GM23338 (cell line): ENCODE measurements around the gene RAD54L2. TPM values are rescaled to one million over a fixed set of nuclear protein-coding genes. Genes with fewer than 3 reads are reported as not detected.

Experiments
- ATAC-seq: fragments of 200-7000 bp; cut with Tn5 transposase; 3 replicates; pipeline ENCODE4 v1.9.1; 2020
- DNase-seq: peaks from one replicate; pipeline ENCODE4 v3.0.0-alpha.2; 2015; ENCODE audit warnings: low spot score
- H2AFZ ChIP-seq: fragments of 200-600 bp; sonication (generic); 2 replicates; pipeline ENCODE4 v1.8.0; 2016; ENCODE audit warnings: antibody characterized with exemption, mild to moderate bottlenecking, moderate library complexity
- H3F3A ChIP-seq: fragments of 200-600 bp; sonication (generic); replicated peaks from 2 replicates; pipeline ENCODE4 v1.8.0; 2017; ENCODE audit warnings: antibody characterized with exemption, mixed run types, low read depth
- H3K27ac ChIP-seq: fragments of 200-600 bp; sonication (generic); 2 replicates; pipeline ENCODE4 v1.6.1; 2016; ENCODE audit warnings: low read depth
- H3K27me3 ChIP-seq: fragments of 200-600 bp; sonication (generic); 2 replicates; pipeline ENCODE4 v1.8.0; 2016; ENCODE audit warnings: mild to moderate bottlenecking, mixed run types, moderate library complexity; ENCODE audit not compliant: insufficient read depth
- H3K36me3 ChIP-seq: fragments of 200-600 bp; sonication (generic); 2 replicates; pipeline ENCODE4 v1.8.0; 2016; ENCODE audit warnings: mild to moderate bottlenecking; ENCODE audit not compliant: insufficient read depth
- H3K4me1 ChIP-seq: fragments of 200-600 bp; sonication (generic); 2 replicates; pipeline ENCODE4 v1.8.0; 2016; ENCODE audit warnings: mild to moderate bottlenecking, moderate library complexity; ENCODE audit not compliant: insufficient read depth
- H3K4me2 ChIP-seq: fragments of 200-600 bp; sonication (generic); 2 replicates; pipeline ENCODE4 v1.7.1; 2017; ENCODE audit warnings: mixed run types
- H3K4me3 ChIP-seq: fragments of 200-600 bp; sonication (generic); 2 replicates; pipeline ENCODE4 v1.6.1; 2016; ENCODE audit warnings: mixed run types
- H3K79me2 ChIP-seq: fragments of 200-600 bp; sonication (generic); replicated peaks from 2 replicates; pipeline ENCODE4 v1.8.0; 2017; ENCODE audit warnings: mild to moderate bottlenecking; ENCODE audit not compliant: insufficient read depth
- H3K9me2 ChIP-seq: fragments of 200-600 bp; sonication (generic); 2 replicates; pipeline ENCODE4 v1.8.0; 2017; ENCODE audit not compliant: insufficient read depth
- H4K20me1 ChIP-seq: fragments of 200-600 bp; sonication (generic); replicated peaks from 2 replicates; pipeline ENCODE4 v1.8.0; 2017; ENCODE audit warnings: mild to moderate bottlenecking; ENCODE audit not compliant: insufficient read depth
- H3K27ac Mint-ChIP-seq: 2 replicates; pipeline ENCODE4 v1.8.0; 2020; ENCODE audit warnings: inconsistent platforms, mild to moderate bottlenecking, moderate library complexity, mixed read lengths
- H3K27me3 Mint-ChIP-seq: 3 replicates; pipeline ENCODE4 v1.8.0; 2022; ENCODE audit warnings: low read depth, mild to moderate bottlenecking, moderate library complexity, mixed read lengths, inconsistent platforms; ENCODE audit not compliant: insufficient read depth, poor library complexity
- H3K36me3 Mint-ChIP-seq: 3 replicates; pipeline ENCODE4 v1.8.0; 2021; ENCODE audit warnings: low read depth, mild to moderate bottlenecking, inconsistent platforms, moderate library complexity, mixed read lengths
- H3K4me1 Mint-ChIP-seq: 3 replicates; pipeline ENCODE4 v1.8.0; 2020; ENCODE audit warnings: mild to moderate bottlenecking, inconsistent platforms, mixed read lengths
- H3K4me3 Mint-ChIP-seq: 3 replicates; pipeline ENCODE4 v1.8.0; 2021; ENCODE audit warnings: moderate library complexity, mild to moderate bottlenecking, inconsistent platforms, mixed read lengths
- H3K9me3 Mint-ChIP-seq: 3 replicates; pipeline ENCODE4 v1.8.0; 2020; ENCODE audit warnings: moderate library complexity, mild to moderate bottlenecking, inconsistent platforms, mixed read lengths
- CREB1 ChIP-seq: fragments of 250-450 bp; sonication (Bioruptor Pico); IDR thresholded peaks from 2 replicates; pipeline ENCODE4 v1.5.0; 2020; ENCODE audit warnings: low read depth, mild to moderate bottlenecking, moderate library complexity
- CTCF ChIP-seq, 2 experiments: fragments of 200-600 bp in 1 of 2; sonication (generic) in 1 of 2; conservative IDR thresholded peaks; 2 replicates each; pipeline versions ENCODE4 v1.5.1 to v1.6.1; 2016 to 2017; ENCODE audit warnings: antibody characterized with exemption in 2 of 2, low read depth in 2 of 2, mild to moderate bottlenecking in 2 of 2, moderate library complexity in 1 of 2
- EZH2 ChIP-seq: fragments of 200-600 bp; sonication (generic); IDR thresholded peaks from one replicate; pipeline ENCODE4 v1.8.0; 2017; ENCODE audit warnings: antibody characterized with exemption, mild to moderate bottlenecking, low read depth; ENCODE audit not compliant: unreplicated experiment
- EZH2phosphoT487 ChIP-seq: fragments of 200-600 bp; sonication (generic); IDR thresholded peaks from one replicate; pipeline ENCODE4 v1.8.1; 2018; ENCODE audit warnings: antibody characterized with exemption; ENCODE audit not compliant: unreplicated experiment
- JUNB ChIP-seq: IDR thresholded peaks from one replicate; pipeline ENCODE4 v1.6.1; 2016; ENCODE audit warnings: antibody characterized with exemption; ENCODE audit not compliant: unreplicated experiment
- NANOG ChIP-seq: IDR thresholded peaks from 2 replicates; pipeline ENCODE4 v1.6.1; 2016; ENCODE audit warnings: antibody characterized with exemption, borderline replicate concordance
- POLR2AphosphoS5 ChIP-seq: IDR thresholded peaks from 2 replicates; pipeline ENCODE4 v1.6.1; 2016; ENCODE audit warnings: antibody characterized with exemption, low read depth
- STAT1 ChIP-seq: IDR thresholded peaks from one replicate; pipeline ENCODE4 v1.6.1; 2016; ENCODE audit warnings: antibody characterized with exemption; ENCODE audit not compliant: unreplicated experiment
- ZNF114 ChIP-seq: fragments of 250-450 bp; sonication (Bioruptor Pico); IDR thresholded peaks from 2 replicates; pipeline ENCODE4 v1.5.0; 2020; ENCODE audit warnings: mild to moderate bottlenecking, moderate library complexity
- ZNF331 ChIP-seq: fragments of 250-450 bp; sonication (Bioruptor Pico); IDR thresholded peaks from 2 replicates; pipeline ENCODE4 v1.5.0; 2020; ENCODE audit warnings: low read depth, mild to moderate bottlenecking, moderate library complexity
- polyA plus RNA-seq: library from polyadenylated mRNA; unstranded; fragments of >200 nt; fragmentation: Nextera tagmentation; extraction: Ambion mirVana; gene quantifications from 2 replicates; pipeline ENCODE4 v1.2.1, GENCODE V29; 2016
- total RNA-seq: library from RNA; depleted of rRNA; stranded (reverse); fragments of >200 nt; shearing (Covaris generic); gene quantifications from 2 replicates; pipeline ENCODE4 v1.2.3, GENCODE V29; 2014
- TF ChIP-seq, protein P1 (sequence below): IDR thresholded peaks from one replicate; pipeline ENCODE4 v1.6.1; 2018; ENCODE audit warnings: antibody characterized with exemption; ENCODE audit not compliant: unreplicated experiment
- TF ChIP-seq, protein P2 (sequence below): IDR thresholded peaks from 2 replicates; pipeline ENCODE4 v1.6.1; 2016; ENCODE audit warnings: antibody characterized with exemption
- TF ChIP-seq, protein P3 (sequence below): fragments of 250-450 bp; sonication (Bioruptor Pico); IDR thresholded peaks from 2 replicates; pipeline ENCODE4 v1.5.0; 2020; ENCODE audit warnings: mild to moderate bottlenecking, moderate library complexity

The RAD54L2 gene
- total and polyA plus RNA-seq, 2 experiments from 2014 or later: 9.4 to 29.2 TPM

GRCh38 chr3:51581524-51581923 lies 43.0 kb downstream of the RAD54L2 start:
- Mint-ChIP-seq H3K36me3 (peaks cover 27% of the 10 kb centered on the region), H3K4me1 (peaks cover 27% of the 10 kb centered on the region), H3K4me3 (no peak overlapping the region), H3K9me3 (peaks cover 17% of the 10 kb centered on the region), H3K27me3 (peaks cover 8% of the 10 kb centered on the region), H3K27ac (peak overlapping the region; percentile 11; the same call in 1 of the 2 replicates)
- Histone ChIP-seq H2AFZ (no peak overlapping the region), H3F3A (no peaks in the 10 kb centered on the region; the same call in 1 of the 2 replicates), H3K4me1 (peaks cover 39% of the 10 kb centered on the region), H3K27me3 (no peaks in the 10 kb centered on the region), H4K20me1 (no peaks in the 10 kb centered on the region; the same call in 1 of the 2 replicates), H3K79me2 (peaks cover 59% of the 10 kb centered on the region), H3K27ac (peak overlapping the region; percentile 82), H3K4me2 (no peak overlapping the region), H3K36me3 (0 out of 2 replicates have a peak, but pooled peaks cover 5% of the 10 kb centered on the region), H3K4me3 (no peak overlapping the region), H3K9me2 (no peaks in the 10 kb centered on the region)
- TF ChIP-seq EZH2: no peak
- TF ChIP-seq, protein P1, sequence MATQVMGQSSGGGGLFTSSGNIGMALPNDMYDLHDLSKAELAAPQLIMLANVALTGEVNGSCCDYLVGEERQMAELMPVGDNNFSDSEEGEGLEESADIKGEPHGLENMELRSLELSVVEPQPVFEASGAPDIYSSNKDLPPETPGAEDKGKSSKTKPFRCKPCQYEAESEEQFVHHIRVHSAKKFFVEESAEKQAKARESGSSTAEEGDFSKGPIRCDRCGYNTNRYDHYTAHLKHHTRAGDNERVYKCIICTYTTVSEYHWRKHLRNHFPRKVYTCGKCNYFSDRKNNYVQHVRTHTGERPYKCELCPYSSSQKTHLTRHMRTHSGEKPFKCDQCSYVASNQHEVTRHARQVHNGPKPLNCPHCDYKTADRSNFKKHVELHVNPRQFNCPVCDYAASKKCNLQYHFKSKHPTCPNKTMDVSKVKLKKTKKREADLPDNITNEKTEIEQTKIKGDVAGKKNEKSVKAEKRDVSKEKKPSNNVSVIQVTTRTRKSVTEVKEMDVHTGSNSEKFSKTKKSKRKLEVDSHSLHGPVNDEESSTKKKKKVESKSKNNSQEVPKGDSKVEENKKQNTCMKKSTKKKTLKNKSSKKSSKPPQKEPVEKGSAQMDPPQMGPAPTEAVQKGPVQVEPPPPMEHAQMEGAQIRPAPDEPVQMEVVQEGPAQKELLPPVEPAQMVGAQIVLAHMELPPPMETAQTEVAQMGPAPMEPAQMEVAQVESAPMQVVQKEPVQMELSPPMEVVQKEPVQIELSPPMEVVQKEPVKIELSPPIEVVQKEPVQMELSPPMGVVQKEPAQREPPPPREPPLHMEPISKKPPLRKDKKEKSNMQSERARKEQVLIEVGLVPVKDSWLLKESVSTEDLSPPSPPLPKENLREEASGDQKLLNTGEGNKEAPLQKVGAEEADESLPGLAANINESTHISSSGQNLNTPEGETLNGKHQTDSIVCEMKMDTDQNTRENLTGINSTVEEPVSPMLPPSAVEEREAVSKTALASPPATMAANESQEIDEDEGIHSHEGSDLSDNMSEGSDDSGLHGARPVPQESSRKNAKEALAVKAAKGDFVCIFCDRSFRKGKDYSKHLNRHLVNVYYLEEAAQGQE: no peak
- TF ChIP-seq ZNF114 (CRISPR knock-in tag): no peak
- TF ChIP-seq CREB1 (CRISPR knock-in tag): no peak
- no peak for TF ChIP-seq EZH2phosphoT487
- no peak for TF ChIP-seq STAT1
- TF ChIP-seq, protein P2, sequence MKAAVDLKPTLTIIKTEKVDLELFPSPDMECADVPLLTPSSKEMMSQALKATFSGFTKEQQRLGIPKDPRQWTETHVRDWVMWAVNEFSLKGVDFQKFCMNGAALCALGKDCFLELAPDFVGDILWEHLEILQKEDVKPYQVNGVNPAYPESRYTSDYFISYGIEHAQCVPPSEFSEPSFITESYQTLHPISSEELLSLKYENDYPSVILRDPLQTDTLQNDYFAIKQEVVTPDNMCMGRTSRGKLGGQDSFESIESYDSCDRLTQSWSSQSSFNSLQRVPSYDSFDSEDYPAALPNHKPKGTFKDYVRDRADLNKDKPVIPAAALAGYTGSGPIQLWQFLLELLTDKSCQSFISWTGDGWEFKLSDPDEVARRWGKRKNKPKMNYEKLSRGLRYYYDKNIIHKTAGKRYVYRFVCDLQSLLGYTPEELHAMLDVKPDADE: no peak
- TF ChIP-seq ZNF331: no peak
- TF ChIP-seq, protein P3, sequence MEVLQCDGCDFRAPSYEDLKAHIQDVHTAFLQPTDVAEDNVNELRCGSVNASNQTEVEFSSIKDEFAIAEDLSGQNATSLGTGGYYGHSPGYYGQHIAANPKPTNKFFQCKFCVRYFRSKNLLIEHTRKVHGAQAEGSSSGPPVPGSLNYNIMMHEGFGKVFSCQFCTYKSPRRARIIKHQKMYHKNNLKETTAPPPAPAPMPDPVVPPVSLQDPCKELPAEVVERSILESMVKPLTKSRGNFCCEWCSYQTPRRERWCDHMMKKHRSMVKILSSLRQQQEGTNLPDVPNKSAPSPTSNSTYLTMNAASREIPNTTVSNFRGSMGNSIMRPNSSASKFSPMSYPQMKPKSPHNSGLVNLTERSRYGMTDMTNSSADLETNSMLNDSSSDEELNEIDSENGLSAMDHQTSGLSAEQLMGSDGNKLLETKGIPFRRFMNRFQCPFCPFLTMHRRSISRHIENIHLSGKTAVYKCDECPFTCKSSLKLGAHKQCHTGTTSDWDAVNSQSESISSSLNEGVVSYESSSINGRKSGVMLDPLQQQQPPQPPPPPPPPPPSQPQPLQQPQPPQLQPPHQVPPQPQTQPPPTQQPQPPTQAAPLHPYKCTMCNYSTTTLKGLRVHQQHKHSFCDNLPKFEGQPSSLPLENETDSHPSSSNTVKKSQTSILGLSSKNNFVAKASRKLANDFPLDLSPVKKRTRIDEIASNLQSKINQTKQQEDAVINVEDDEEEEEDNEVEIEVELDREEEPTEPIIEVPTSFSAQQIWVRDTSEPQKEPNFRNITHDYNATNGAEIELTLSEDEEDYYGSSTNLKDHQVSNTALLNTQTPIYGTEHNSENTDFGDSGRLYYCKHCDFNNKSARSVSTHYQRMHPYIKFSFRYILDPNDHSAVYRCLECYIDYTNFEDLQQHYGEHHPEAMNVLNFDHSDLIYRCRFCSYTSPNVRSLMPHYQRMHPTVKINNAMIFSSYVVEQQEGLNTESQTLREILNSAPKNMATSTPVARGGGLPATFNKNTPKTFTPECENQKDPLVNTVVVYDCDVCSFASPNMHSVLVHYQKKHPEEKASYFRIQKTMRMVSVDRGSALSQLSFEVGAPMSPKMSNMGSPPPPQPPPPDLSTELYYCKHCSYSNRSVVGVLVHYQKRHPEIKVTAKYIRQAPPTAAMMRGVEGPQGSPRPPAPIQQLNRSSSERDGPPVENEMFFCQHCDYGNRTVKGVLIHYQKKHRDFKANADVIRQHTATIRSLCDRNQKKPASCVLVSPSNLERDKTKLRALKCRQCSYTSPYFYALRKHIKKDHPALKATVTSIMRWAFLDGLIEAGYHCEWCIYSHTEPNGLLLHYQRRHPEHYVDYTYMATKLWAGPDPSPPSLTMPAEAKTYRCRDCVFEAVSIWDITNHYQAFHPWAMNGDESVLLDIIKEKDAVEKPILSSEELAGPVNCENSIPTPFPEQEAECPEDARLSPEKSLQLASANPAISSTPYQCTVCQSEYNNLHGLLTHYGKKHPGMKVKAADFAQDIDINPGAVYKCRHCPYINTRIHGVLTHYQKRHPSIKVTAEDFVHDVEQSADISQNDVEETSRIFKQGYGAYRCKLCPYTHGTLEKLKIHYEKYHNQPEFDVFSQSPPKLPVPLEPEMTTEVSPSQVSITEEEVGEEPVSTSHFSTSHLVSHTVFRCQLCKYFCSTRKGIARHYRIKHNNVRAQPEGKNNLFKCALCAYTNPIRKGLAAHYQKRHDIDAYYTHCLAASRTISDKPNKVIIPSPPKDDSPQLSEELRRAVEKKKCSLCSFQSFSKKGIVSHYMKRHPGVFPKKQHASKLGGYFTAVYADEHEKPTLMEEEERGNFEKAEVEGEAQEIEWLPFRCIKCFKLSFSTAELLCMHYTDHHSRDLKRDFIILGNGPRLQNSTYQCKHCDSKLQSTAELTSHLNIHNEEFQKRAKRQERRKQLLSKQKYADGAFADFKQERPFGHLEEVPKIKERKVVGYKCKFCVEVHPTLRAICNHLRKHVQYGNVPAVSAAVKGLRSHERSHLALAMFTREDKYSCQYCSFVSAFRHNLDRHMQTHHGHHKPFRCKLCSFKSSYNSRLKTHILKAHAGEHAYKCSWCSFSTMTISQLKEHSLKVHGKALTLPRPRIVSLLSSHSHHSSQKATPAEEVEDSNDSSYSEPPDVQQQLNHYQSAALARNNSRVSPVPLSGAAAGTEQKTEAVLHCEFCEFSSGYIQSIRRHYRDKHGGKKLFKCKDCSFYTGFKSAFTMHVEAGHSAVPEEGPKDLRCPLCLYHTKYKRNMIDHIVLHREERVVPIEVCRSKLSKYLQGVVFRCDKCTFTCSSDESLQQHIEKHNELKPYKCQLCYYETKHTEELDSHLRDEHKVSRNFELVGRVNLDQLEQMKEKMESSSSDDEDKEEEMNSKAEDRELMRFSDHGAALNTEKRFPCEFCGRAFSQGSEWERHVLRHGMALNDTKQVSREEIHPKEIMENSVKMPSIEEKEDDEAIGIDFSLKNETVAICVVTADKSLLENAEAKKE: no peak
- no peak for TF ChIP-seq NANOG
- TF ChIP-seq POLR2AphosphoS5: no peak
- TF ChIP-seq CTCF (conservative IDR thresholded peaks at IDR 0.05; ENCODE audit: low read depth in 2 of 2): no peak
- TF ChIP-seq JUNB: no peak
- ATAC-seq: peak; percentile 44
- peak; percentile 17 for DNase-seq
